DOHH2 (cell line): ENCODE data around the gene ODAD2.

ENCODE experiments used
- EZH2phosphoT487 ChIP-seq: fragments of 200-600 bp; sonication (generic); IDR thresholded peaks from 2 replicates; pipeline ENCODE4 v1.6.1; 2017; ENCODE audit warnings: borderline replicate concordance, mild to moderate bottlenecking, antibody characterized with exemption, low read length, moderate library complexity, mixed read lengths
- TF ChIP-seq, protein P1 (sequence below): fragments of 200-600 bp; sonication (generic); IDR thresholded peaks from one replicate; pipeline ENCODE4 v1.5.1; 2014; ENCODE audit warnings: antibody characterized with exemption, mild to moderate bottlenecking, low read depth, low read length; ENCODE audit not compliant: poor library complexity, severe bottlenecking

DNA sequence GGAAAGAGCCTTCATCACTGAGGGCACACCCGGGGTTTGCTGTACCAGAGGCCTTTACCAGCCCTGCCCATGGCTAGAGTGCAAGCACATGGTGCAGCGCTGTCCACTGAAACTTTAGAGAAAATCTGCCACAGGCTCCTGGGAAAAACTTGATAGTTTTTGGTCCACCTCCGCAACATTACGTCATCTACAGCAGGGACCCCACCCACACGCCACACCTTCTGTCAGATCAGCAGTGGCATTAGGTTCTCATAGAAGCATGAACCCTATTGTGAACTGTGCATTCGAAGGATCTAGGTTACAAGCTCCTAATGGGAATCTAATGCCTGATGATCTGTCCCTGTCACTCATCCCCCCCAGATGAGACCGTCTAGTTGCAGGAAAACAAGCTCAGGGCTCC lies 2.5 kb upstream of the ODAD2 start:
- TF ChIP-seq, protein P1, sequence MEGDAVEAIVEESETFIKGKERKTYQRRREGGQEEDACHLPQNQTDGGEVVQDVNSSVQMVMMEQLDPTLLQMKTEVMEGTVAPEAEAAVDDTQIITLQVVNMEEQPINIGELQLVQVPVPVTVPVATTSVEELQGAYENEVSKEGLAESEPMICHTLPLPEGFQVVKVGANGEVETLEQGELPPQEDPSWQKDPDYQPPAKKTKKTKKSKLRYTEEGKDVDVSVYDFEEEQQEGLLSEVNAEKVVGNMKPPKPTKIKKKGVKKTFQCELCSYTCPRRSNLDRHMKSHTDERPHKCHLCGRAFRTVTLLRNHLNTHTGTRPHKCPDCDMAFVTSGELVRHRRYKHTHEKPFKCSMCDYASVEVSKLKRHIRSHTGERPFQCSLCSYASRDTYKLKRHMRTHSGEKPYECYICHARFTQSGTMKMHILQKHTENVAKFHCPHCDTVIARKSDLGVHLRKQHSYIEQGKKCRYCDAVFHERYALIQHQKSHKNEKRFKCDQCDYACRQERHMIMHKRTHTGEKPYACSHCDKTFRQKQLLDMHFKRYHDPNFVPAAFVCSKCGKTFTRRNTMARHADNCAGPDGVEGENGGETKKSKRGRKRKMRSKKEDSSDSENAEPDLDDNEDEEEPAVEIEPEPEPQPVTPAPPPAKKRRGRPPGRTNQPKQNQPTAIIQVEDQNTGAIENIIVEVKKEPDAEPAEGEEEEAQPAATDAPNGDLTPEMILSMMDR: no peak
- no peak for TF ChIP-seq EZH2phosphoT487
